GM19351 (cell line): ENCODE measurements around the gene ATG10.
"Not testable (repeated sequence)": the region's sequence is repeated elsewhere in the genome, so short reads cannot be mapped to it uniquely, and the experiment has no call there.

ENCODE experiments used
- ATAC-seq: cut with Tn5 transposase; IDR thresholded peaks from one replicate; pipeline ENCODE4 v1.9.1; 2021; ENCODE audit warnings: mild to moderate bottlenecking, moderate library complexity; ENCODE audit not compliant: unreplicated experiment

The ATG10 gene

GRCh38 chr5:82111191-82111590, 139.4 kb downstream of the ATG10 start:
- ATAC-seq, result no peak

- ATAC-seq, result no peak
Measured at GRCh38 chr5:82115858-82116257, 144.0 kb downstream of the ATG10 start.

- no peak for ATAC-seq
Measured at GRCh38 chr5:82119889-82120288, 148.1 kb downstream of the ATG10 start.

- ATAC-seq, result no peak
Measured at GRCh38 chr5:82129723-82130285, 158.0 kb downstream of the ATG10 start.

- ATAC-seq, result no peak
Measured at GRCh38 chr5:82130602-82131001, 158.8 kb downstream of the ATG10 start.

- no peak for ATAC-seq
Measured at GRCh38 chr5:82137205-82137604, 165.4 kb downstream of the ATG10 start.

- ATAC-seq, result not testable (repeated sequence)
Measured at GRCh38 chr5:82139837-82140236, 168.0 kb downstream of the ATG10 start.

GRCh38 chr5:82142217-82142841, 170.5 kb downstream of the ATG10 start:
- ATAC-seq, result no peak

GRCh38 chr5:82142928-82143577, 171.2 kb downstream of the ATG10 start:
- no peak for ATAC-seq

- no peak for ATAC-seq
Measured at GRCh38 chr5:82147860-82148573, 176.2 kb downstream of the ATG10 start.

GRCh38 chr5:82149434-82149833, 177.6 kb downstream of the ATG10 start:
- ATAC-seq, result no peak

GRCh38 chr5:82150559-82150958, 178.7 kb downstream of the ATG10 start:
- ATAC-seq, result no peak

- ATAC-seq, result no peak
Measured at GRCh38 chr5:82151204-82151603, 179.4 kb downstream of the ATG10 start.

GRCh38 chr5:82151662-82152061, 179.8 kb downstream of the ATG10 start:
- ATAC-seq, result no peak

- no peak for ATAC-seq
Measured at GRCh38 chr5:82152978-82153481, 181.2 kb downstream of the ATG10 start.

GRCh38 chr5:82154776-82155175, 183.0 kb downstream of the ATG10 start:
- no peak for ATAC-seq

- no peak for ATAC-seq
Measured at GRCh38 chr5:82155305-82155704, 183.5 kb downstream of the ATG10 start.

- no peak for ATAC-seq
Measured at GRCh38 chr5:82156874-82157273, 185.1 kb downstream of the ATG10 start.

- ATAC-seq, result no peak
Measured at GRCh38 chr5:82158755-82159413, 187.1 kb downstream of the ATG10 start.

- no peak for ATAC-seq
Measured at GRCh38 chr5:82160948-82161347, 189.1 kb downstream of the ATG10 start.

- no peak for ATAC-seq
Measured at GRCh38 chr5:82162573-82162972, 190.8 kb downstream of the ATG10 start.
